ENCODE measurements around the gene ATP8B4. TPM values are rescaled to one million over a fixed set of nuclear protein-coding genes. Genes with fewer than 3 reads are reported as not detected.

ATP8B4 gene
- total and polyA plus RNA-seq, 5 donors from 2014 or later, result 2.8 TPM; not detected in 4

GRCh38 chr15:49852756-49853155 lies 266.3 kb downstream of the ATP8B4 start:
- no peak overlapping the region for H3K4me3 ChIP-seq (ENCODE audit: low read depth, low read length)
- H3K36me3 ChIP-seq (ENCODE audit: control insufficient read depth, insufficient read depth, low read length), result no peaks in the 10 kb centered on the region
- H3K36me3 Mint-ChIP-seq, result no peaks in the 10 kb centered on the region
- no peaks in the 10 kb centered on the region for H3K27me3 ChIP-seq (ENCODE audit: control insufficient read depth, insufficient read depth, low read length)
- ATAC-seq (ENCODE audit: low read depth in 2 of 2), result no peak
- DNase-seq, result no peak
- H3K4me3 Mint-ChIP-seq, result no peak overlapping the region
- no peak overlapping the region for H3K27ac Mint-ChIP-seq
- H3K4me1 Mint-ChIP-seq, result no peaks in the 10 kb centered on the region
- H3K27ac ChIP-seq (ENCODE audit: insufficient read depth, low read length, poor library complexity, severe bottlenecking), result no peak overlapping the region
- H3K9me3 ChIP-seq (ENCODE audit: control insufficient read depth in 2 of 2, low read length in 2 of 2), result no peaks in the 10 kb centered on the region
- H3K27me3 Mint-ChIP-seq, result no peaks in the 10 kb centered on the region
- peaks cover 1 to 13% (median 6%) of the 10 kb centered on the region in 7 donors for H3K9me3 Mint-ChIP-seq
- H3K4me1 ChIP-seq (ENCODE audit: control insufficient read depth, insufficient read depth, low read length, poor library complexity, severe bottlenecking), result no peaks in the 10 kb centered on the region

GRCh38 chr15:49848807-49849206 lies 270.2 kb downstream of the ATP8B4 start:
- Mint-ChIP-seq H3K27me3 (no peaks in the 10 kb centered on the region), H3K4me3 (no peak overlapping the region)

GRCh38 chr15:49848282-49848724 lies 270.7 kb downstream of the ATP8B4 start:
- Histone ChIP-seq H3K27me3 (ENCODE audit: control insufficient read depth, insufficient read depth, low read length) (no peaks in the 10 kb centered on the region), H3K9me3 (ENCODE audit: control insufficient read depth in 2 of 2, low read length in 2 of 2) (no peaks in the 10 kb centered on the region), H3K36me3 (ENCODE audit: control insufficient read depth, insufficient read depth, low read length) (no peaks in the 10 kb centered on the region), H3K4me3 (ENCODE audit: low read depth, low read length) (no peak overlapping the region), H3K4me1 (ENCODE audit: control insufficient read depth, insufficient read depth, low read length, poor library complexity, severe bottlenecking) (no peaks in the 10 kb centered on the region), H3K27ac (ENCODE audit: insufficient read depth, low read length, poor library complexity, severe bottlenecking) (no peak overlapping the region)
- H3K4me3 Mint-ChIP-seq, result no peak overlapping the region
- H3K9me3 Mint-ChIP-seq, result peaks cover 1 to 15% (median 8%) of the 10 kb centered on the region in 7 donors
- no peaks in the 10 kb centered on the region for H3K36me3 Mint-ChIP-seq
- no peaks in the 10 kb centered on the region for H3K4me1 Mint-ChIP-seq
- no peak overlapping the region for H3K27ac Mint-ChIP-seq
- H3K27me3 Mint-ChIP-seq, result no peaks in the 10 kb centered on the region
- ATAC-seq (ENCODE audit: low read depth in 2 of 2) (no peak), DNase-seq (no peak)

More at GRCh38 chr15:49848807-49849206, 270.2 kb downstream of the ATP8B4 start:
- Histone ChIP-seq H3K27ac (ENCODE audit: insufficient read depth, low read length, poor library complexity, severe bottlenecking) (no peak overlapping the region), H3K36me3 (ENCODE audit: control insufficient read depth, insufficient read depth, low read length) (no peaks in the 10 kb centered on the region), H3K9me3 (ENCODE audit: control insufficient read depth in 2 of 2, low read length in 2 of 2) (no peaks in the 10 kb centered on the region), H3K27me3 (ENCODE audit: control insufficient read depth, insufficient read depth, low read length) (no peaks in the 10 kb centered on the region), H3K4me1 (ENCODE audit: control insufficient read depth, insufficient read depth, low read length, poor library complexity, severe bottlenecking) (no peaks in the 10 kb centered on the region), H3K4me3 (ENCODE audit: low read depth, low read length) (no peak overlapping the region)
- H3K4me1 Mint-ChIP-seq, result no peaks in the 10 kb centered on the region
- H3K27ac Mint-ChIP-seq, result no peak overlapping the region
- ATAC-seq (ENCODE audit: low read depth in 2 of 2), result no peak
- no peak for DNase-seq
- no peaks in the 10 kb centered on the region for H3K36me3 Mint-ChIP-seq
- peaks cover 1 to 13% (median 8%) of the 10 kb centered on the region in 7 donors for H3K9me3 Mint-ChIP-seq

GRCh38 chr15:49847423-49848281 lies 271.4 kb downstream of the ATP8B4 start:
- no peak overlapping the region for H3K4me3 Mint-ChIP-seq
- H3K27me3 ChIP-seq (ENCODE audit: control insufficient read depth, insufficient read depth, low read length), result no peaks in the 10 kb centered on the region
- no peak for DNase-seq
- no peaks in the 10 kb centered on the region for H3K27me3 Mint-ChIP-seq
- no peaks in the 10 kb centered on the region for H3K4me1 ChIP-seq (ENCODE audit: control insufficient read depth, insufficient read depth, low read length, poor library complexity, severe bottlenecking)
- H3K4me3 ChIP-seq (ENCODE audit: low read depth, low read length), result no peak overlapping the region
- peaks cover 1 to 21% (median 8%) of the 10 kb centered on the region in 7 donors for H3K9me3 Mint-ChIP-seq
- H3K36me3 ChIP-seq (ENCODE audit: control insufficient read depth, insufficient read depth, low read length), result no peaks in the 10 kb centered on the region
- no peak for ATAC-seq (ENCODE audit: low read depth in 2 of 2)
- no peaks in the 10 kb centered on the region for H3K4me1 Mint-ChIP-seq
- H3K9me3 ChIP-seq (ENCODE audit: control insufficient read depth in 2 of 2, low read length in 2 of 2), result no peaks in the 10 kb centered on the region
- no peak overlapping the region for H3K27ac Mint-ChIP-seq
- no peak overlapping the region for H3K27ac ChIP-seq (ENCODE audit: insufficient read depth, low read length, poor library complexity, severe bottlenecking)
- H3K36me3 Mint-ChIP-seq, result no peaks in the 10 kb centered on the region

- no peak overlapping the region for H3K4me3 ChIP-seq (ENCODE audit: low read depth, low read length)
- Mint-ChIP-seq H3K9me3 (peaks cover 0 to 19% (median 4%) of the 10 kb centered on the region in 7 donors), H3K36me3 (no peaks in the 10 kb centered on the region), H3K4me1 (no peaks in the 10 kb centered on the region), H3K27ac (no peak overlapping the region), H3K27me3 (no peaks in the 10 kb centered on the region), H3K4me3 (no peak overlapping the region)
- H3K36me3 ChIP-seq (ENCODE audit: control insufficient read depth, insufficient read depth, low read length), result no peaks in the 10 kb centered on the region
- peaks cover 0 to 4% of the 10 kb centered on the region in 2 experiments for H3K9me3 ChIP-seq (ENCODE audit: control insufficient read depth in 2 of 2, low read length in 2 of 2)
- DNase-seq (no peak), ATAC-seq (ENCODE audit: low read depth in 2 of 2) (no peak)
- H3K4me1 ChIP-seq (ENCODE audit: control insufficient read depth, insufficient read depth, low read length, poor library complexity, severe bottlenecking), result no peaks in the 10 kb centered on the region
- H3K27ac ChIP-seq (ENCODE audit: insufficient read depth, low read length, poor library complexity, severe bottlenecking), result no peak overlapping the region
- no peaks in the 10 kb centered on the region for H3K27me3 ChIP-seq (ENCODE audit: control insufficient read depth, insufficient read depth, low read length)
Measured at GRCh38 chr15:49844390-49844789, 274.6 kb downstream of the ATP8B4 start.

GRCh38 chr15:49843725-49844124 lies 275.3 kb downstream of the ATP8B4 start:
- H3K27me3 ChIP-seq (ENCODE audit: control insufficient read depth, insufficient read depth, low read length), result no peaks in the 10 kb centered on the region
- no peak overlapping the region for H3K27ac Mint-ChIP-seq
- H3K4me3 Mint-ChIP-seq, result no peak overlapping the region
- no peaks in the 10 kb centered on the region for H3K4me1 ChIP-seq (ENCODE audit: control insufficient read depth, insufficient read depth, low read length, poor library complexity, severe bottlenecking)
- H3K4me3 ChIP-seq (ENCODE audit: low read depth, low read length), result no peak overlapping the region
- no peaks in the 10 kb centered on the region for H3K36me3 Mint-ChIP-seq
- peaks cover 0 to 4% of the 10 kb centered on the region in 2 experiments for H3K9me3 ChIP-seq (ENCODE audit: control insufficient read depth in 2 of 2, low read length in 2 of 2)
- H3K4me1 Mint-ChIP-seq, result no peaks in the 10 kb centered on the region
- H3K27ac ChIP-seq (ENCODE audit: insufficient read depth, low read length, poor library complexity, severe bottlenecking), result no peak overlapping the region
- no peak for DNase-seq
- peaks cover 0 to 19% (median 4%) of the 10 kb centered on the region in 7 donors for H3K9me3 Mint-ChIP-seq
- H3K27me3 Mint-ChIP-seq, result no peaks in the 10 kb centered on the region
- no peaks in the 10 kb centered on the region for H3K36me3 ChIP-seq (ENCODE audit: control insufficient read depth, insufficient read depth, low read length)
- no peak for ATAC-seq (ENCODE audit: low read depth in 2 of 2)

- no peaks in the 10 kb centered on the region for H3K4me1 ChIP-seq (ENCODE audit: control insufficient read depth, insufficient read depth, low read length, poor library complexity, severe bottlenecking)
- H3K4me1 Mint-ChIP-seq, result no peaks in the 10 kb centered on the region
- H3K36me3 ChIP-seq (ENCODE audit: control insufficient read depth, insufficient read depth, low read length), result no peaks in the 10 kb centered on the region
- ATAC-seq (ENCODE audit: low read depth in 2 of 2) (no peak), DNase-seq (no peak)
- no peak overlapping the region for H3K27ac Mint-ChIP-seq
- H3K9me3 ChIP-seq (ENCODE audit: control insufficient read depth in 2 of 2, low read length in 2 of 2), result peaks cover 0 to 4% of the 10 kb centered on the region in 2 experiments
- no peaks in the 10 kb centered on the region for H3K27me3 ChIP-seq (ENCODE audit: control insufficient read depth, insufficient read depth, low read length)
- peaks cover 0 to 19% (median 8%) of the 10 kb centered on the region in 7 donors for H3K9me3 Mint-ChIP-seq
- H3K4me3 Mint-ChIP-seq, result no peak overlapping the region
- no peaks in the 10 kb centered on the region for H3K36me3 Mint-ChIP-seq
- no peak overlapping the region for H3K4me3 ChIP-seq (ENCODE audit: low read depth, low read length)
- no peak overlapping the region for H3K27ac ChIP-seq (ENCODE audit: insufficient read depth, low read length, poor library complexity, severe bottlenecking)
- no peaks in the 10 kb centered on the region for H3K27me3 Mint-ChIP-seq
Measured at GRCh38 chr15:49842031-49842730, 276.9 kb downstream of the ATP8B4 start.

Data from CD4-positive, CD25-positive, alpha-beta regulatory T cell (primary cell).